Endodermal cell (in vitro differentiated cells): ENCODE data around the gene TMUB1. TPM values are rescaled to one million over a fixed set of nuclear protein-coding genes. Genes with fewer than 3 reads are reported as not detected.

Experiments used
- DNase-seq: peaks from one replicate; pipeline ENCODE4 v3.0.0-alpha.2; 2017
- H3K27ac ChIP-seq: 2 replicates; pipeline ENCODE4 v1.5.1; 2013; ENCODE audit warnings: mild to moderate bottlenecking, low read depth, low read length, moderate library complexity
- H3K27me3 ChIP-seq: 2 replicates; pipeline ENCODE4 v1.6.1; 2013; ENCODE audit warnings: mild to moderate bottlenecking, low read length, moderate library complexity; ENCODE audit not compliant: insufficient read depth, control insufficient read depth, poor library complexity, severe bottlenecking
- H3K36me3 ChIP-seq: 2 replicates; pipeline ENCODE4 v1.7.0; 2013; ENCODE audit warnings: mild to moderate bottlenecking, low read length, moderate library complexity; ENCODE audit not compliant: control insufficient read depth, insufficient read depth
- H3K4me1 ChIP-seq: one replicate; pipeline ENCODE4 v1.7.0; 2013; ENCODE audit warnings: low read length; ENCODE audit not compliant: control insufficient read depth, insufficient read depth
- H3K4me3 ChIP-seq: 2 replicates; pipeline ENCODE4 v1.5.1; 2013; ENCODE audit warnings: mild to moderate bottlenecking, low read length, moderate library complexity
- H3K9ac ChIP-seq: 2 replicates; pipeline ENCODE4 v1.6.1; 2013; ENCODE audit warnings: mild to moderate bottlenecking, low read length, moderate library complexity; ENCODE audit not compliant: poor library complexity, severe bottlenecking; ENCODE audit errors: extremely low read depth
- H3K9me3 ChIP-seq: 2 replicates; pipeline ENCODE4 v1.6.1; 2013; ENCODE audit warnings: mild to moderate bottlenecking, low read length, moderate library complexity; ENCODE audit not compliant: control insufficient read depth
- H3K27ac Mint-ChIP-seq: 2 replicates; pipeline ENCODE4 v1.8.0; 2020; ENCODE audit warnings: mixed read lengths
- H3K27me3 Mint-ChIP-seq: 2 replicates; pipeline ENCODE4 v1.8.0; 2021; ENCODE audit warnings: mild to moderate bottlenecking, mixed read lengths; ENCODE audit not compliant: insufficient read depth
- H3K36me3 Mint-ChIP-seq: 2 replicates; pipeline ENCODE4 v1.8.0; 2020; ENCODE audit warnings: low read depth, mixed read lengths
- H3K4me1 Mint-ChIP-seq: 2 replicates; pipeline ENCODE4 v1.8.0; 2020; ENCODE audit warnings: mixed read lengths
- H3K4me3 Mint-ChIP-seq: 2 replicates; pipeline ENCODE4 v1.8.0; 2020; ENCODE audit warnings: mild to moderate bottlenecking, moderate library complexity, mixed read lengths
- H3K9me3 Mint-ChIP-seq: 2 replicates; pipeline ENCODE4 v1.8.0; 2020; ENCODE audit warnings: mild to moderate bottlenecking, mixed read lengths
- WGBS, 2 experiments: methylation state at CpG; one replicate each; pipeline versions ENCODE4 v1.1.5 to v1.1.7; 2013; ENCODE audit warnings: missing lambda C conversion rate in 2 of 2, mixed read lengths in 1 of 2; ENCODE audit not compliant: insufficient coverage in 1 of 2, insufficient read length in 1 of 2; 5-methylcytosine and 5-hydroxymethylcytosine counted together
- total RNA-seq, 2 donors: library from RNA; stranded (reverse); fragmentation: NEBNext Ultra II Directional in 1 of 2; extraction: Animal tissue kit (Norgen Biotek cat#: 25700) in 1 of 2; gene quantifications; 2 replicates in 1 of 2; 3 replicates in 1 of 2; pipeline ENCODE4 v1.2.1, GENCODE V29; 2021
- TF ChIP-seq, protein P1 (sequence below): fragments of 200-600 bp; sonication (generic); conservative IDR thresholded peaks from 2 replicates; pipeline ENCODE4 v1.5.0; 2021; ENCODE audit warnings: antibody characterized with exemption, mild to moderate bottlenecking

The TMUB1 gene
- total RNA-seq, 2 donors from 2014 or later = 48.1 to 52.6 TPM

DNA sequence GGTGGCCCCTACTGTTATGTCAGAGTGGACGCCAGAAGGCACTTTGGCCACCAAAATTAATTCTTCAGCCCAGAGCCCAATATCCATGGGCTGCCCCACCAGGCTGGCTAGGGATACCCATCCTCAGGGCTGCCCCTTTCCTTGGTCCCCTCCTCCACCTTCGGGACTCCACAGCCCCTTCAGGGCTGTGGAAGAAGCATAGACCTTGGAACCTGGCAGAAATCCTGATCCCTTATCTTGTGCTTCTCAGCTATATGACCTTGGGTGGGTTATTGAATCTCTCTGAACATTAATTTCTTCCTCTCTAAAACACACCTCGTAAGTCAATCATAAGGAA is 499 bp upstream of the TMUB1 start:
- no peaks in the 10 kb centered on the region for H3K9me3 ChIP-seq
- H3K4me1 Mint-ChIP-seq = peaks cover 31% of the 10 kb centered on the region
- H3K27ac ChIP-seq = no peak overlapping the region
- peak overlapping the region; percentile 87 for H3K4me3 ChIP-seq
- H3K36me3 Mint-ChIP-seq = peaks cover 6% of the 10 kb centered on the region
- H3K9ac ChIP-seq = no peak overlapping the region
- no peaks in the 10 kb centered on the region for H3K9me3 Mint-ChIP-seq
- H3K27me3 Mint-ChIP-seq = peaks cover 1% of the 10 kb centered on the region
- no peak overlapping the region for H3K27ac Mint-ChIP-seq
- peak overlapping the region; percentile 76 for H3K4me3 Mint-ChIP-seq
- peaks cover 20% of the 10 kb centered on the region for H3K4me1 ChIP-seq
- H3K36me3 ChIP-seq = no peaks in the 10 kb centered on the region
- DNase-seq = no peak
- WGBS, 2 experiments = 0 to 11% methylated on average over 1 to 2 of the region's 3 CpGs
- TF ChIP-seq, protein P1, sequence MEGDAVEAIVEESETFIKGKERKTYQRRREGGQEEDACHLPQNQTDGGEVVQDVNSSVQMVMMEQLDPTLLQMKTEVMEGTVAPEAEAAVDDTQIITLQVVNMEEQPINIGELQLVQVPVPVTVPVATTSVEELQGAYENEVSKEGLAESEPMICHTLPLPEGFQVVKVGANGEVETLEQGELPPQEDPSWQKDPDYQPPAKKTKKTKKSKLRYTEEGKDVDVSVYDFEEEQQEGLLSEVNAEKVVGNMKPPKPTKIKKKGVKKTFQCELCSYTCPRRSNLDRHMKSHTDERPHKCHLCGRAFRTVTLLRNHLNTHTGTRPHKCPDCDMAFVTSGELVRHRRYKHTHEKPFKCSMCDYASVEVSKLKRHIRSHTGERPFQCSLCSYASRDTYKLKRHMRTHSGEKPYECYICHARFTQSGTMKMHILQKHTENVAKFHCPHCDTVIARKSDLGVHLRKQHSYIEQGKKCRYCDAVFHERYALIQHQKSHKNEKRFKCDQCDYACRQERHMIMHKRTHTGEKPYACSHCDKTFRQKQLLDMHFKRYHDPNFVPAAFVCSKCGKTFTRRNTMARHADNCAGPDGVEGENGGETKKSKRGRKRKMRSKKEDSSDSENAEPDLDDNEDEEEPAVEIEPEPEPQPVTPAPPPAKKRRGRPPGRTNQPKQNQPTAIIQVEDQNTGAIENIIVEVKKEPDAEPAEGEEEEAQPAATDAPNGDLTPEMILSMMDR = no peak
- H3K27me3 ChIP-seq = peaks cover 6% of the 10 kb centered on the region

DNA sequence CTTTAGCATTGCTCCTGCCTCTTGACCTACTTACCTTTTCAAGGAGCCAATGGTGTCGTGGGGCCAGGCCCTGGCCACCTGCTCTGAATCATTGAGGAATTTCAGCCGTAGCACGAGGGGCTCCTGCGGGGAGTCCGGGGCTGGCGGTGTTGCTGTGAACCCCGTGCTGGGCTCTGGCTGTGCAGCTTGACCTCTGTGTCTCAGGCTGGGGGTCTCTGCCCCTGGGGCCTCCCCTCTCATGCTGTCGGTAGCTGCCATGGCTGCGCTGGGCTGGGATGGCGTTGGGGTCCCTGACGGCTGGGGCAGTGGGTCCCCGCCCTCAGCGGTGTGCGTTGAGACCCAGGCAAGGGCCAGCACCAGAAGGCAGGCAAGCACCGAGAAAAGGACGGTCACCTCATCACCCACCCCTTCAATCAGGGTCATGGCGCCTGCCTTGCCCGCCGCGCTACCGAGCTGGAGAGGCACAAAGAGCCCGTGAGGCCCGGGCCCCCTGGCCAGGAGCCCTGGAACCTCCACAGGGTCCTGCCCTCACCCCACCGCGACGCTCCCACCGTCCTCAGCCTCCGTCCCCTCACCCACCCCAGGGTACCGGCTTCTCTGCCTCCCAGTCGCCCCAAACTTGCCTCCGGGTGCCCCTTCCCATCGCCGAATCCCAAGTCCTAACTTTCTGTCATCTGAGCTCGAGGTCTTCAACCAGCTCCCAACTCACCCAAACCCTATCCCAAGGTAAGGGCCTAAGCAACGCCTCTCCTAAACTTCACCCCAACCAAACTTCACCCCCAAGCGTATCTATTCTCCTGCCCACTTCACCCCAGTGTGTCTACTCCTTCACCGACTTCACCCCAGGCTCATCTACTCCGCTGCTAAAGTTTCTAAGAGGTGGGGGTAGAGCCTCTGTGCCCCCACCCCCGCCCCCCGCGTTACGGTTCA is 887 bp downstream of the TMUB1 start:
- peaks cover 20% of the 10 kb centered on the region for H3K4me1 ChIP-seq
- TF ChIP-seq, protein P1 = no peak
- no peaks in the 10 kb centered on the region for H3K9me3 ChIP-seq
- WGBS, 2 experiments = 71 to 80% methylated on average over 25 to 42 of the region's 42 CpGs
- Mint-ChIP-seq H3K36me3 (peaks cover 6% of the 10 kb centered on the region), H3K27ac (peak overlapping the region; percentile 64), H3K4me1 (peaks cover 31% of the 10 kb centered on the region), H3K9me3 (no peaks in the 10 kb centered on the region), H3K27me3 (peaks cover 1% of the 10 kb centered on the region), H3K4me3 (peak overlapping the region; percentile 76)
- no peak for DNase-seq
- H3K4me3 ChIP-seq = peak overlapping the region; percentile 93
- no peak overlapping the region for H3K27ac ChIP-seq
- H3K9ac ChIP-seq = peak overlapping the region; percentile 59
- H3K36me3 ChIP-seq = no peaks in the 10 kb centered on the region
- H3K27me3 ChIP-seq = peaks cover 6% of the 10 kb centered on the region

DNA sequence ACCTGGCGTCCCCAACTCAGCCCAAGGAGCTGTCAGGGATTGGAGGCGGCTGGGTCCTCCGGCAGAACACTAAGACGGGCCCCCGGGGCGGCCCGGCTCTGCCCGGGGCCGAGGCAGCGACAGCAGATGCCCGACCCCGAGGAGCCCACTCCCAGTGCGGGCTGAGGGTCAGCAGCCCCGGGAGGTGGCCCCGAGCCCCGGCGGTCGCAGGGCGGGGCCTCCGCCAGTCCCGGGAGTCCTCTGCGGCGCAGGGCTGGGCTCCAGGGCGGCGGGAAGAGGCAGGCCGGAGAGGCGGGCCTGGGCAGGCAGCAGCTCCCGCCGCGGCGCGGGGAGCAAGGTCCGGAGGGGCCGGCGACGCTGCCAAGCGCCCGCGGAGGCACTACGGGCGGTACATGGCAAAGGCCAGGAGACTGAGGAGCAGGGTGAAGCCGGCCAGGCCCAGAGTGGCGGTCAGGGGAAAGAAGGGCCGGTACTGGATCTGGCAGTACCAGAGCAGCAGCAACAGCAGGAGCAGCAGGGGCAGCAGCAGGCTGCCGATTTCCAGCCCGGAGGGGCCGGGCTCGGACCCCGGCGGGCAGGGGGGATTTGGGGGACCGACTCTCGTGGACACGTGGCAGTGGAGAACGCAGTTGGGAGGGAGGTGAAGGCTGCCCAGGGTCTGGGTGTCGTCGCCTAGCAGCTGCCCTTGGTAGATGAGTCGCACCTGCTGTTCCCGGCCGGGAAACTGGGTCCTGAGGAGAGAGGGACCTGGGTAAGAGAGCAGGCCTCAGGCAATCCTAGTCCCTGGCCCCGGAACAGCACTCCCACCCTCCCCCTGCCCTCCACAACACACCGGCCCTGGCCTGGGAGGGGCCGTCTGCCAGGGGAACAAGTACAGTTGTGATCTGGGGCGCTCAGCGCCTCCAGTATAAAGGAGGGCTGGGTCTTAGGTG is 1.9 kb downstream of the TMUB1 start:
- Mint-ChIP-seq H3K4me1 (peaks cover 31% of the 10 kb centered on the region), H3K27ac (peak overlapping the region; percentile 72), H3K4me3 (peak overlapping the region; percentile 76), H3K36me3 (peaks cover 7% of the 10 kb centered on the region), H3K27me3 (peaks cover 1% of the 10 kb centered on the region), H3K9me3 (no peaks in the 10 kb centered on the region)
- H3K4me1 ChIP-seq = peaks cover 20% of the 10 kb centered on the region
- DNase-seq = peak; percentile 61
- H3K36me3 ChIP-seq = peaks cover 4% of the 10 kb centered on the region
- peak overlapping the region; percentile 55 for H3K27ac ChIP-seq
- TF ChIP-seq, protein P1 = no peak
- H3K9ac ChIP-seq = peak overlapping the region; percentile 20
- peaks cover 6% of the 10 kb centered on the region for H3K27me3 ChIP-seq
- 36 to 45% methylated on average over 33 to 64 of the region's 64 CpGs for WGBS, 2 experiments
- peak overlapping the region; percentile 93 for H3K4me3 ChIP-seq
- no peaks in the 10 kb centered on the region for H3K9me3 ChIP-seq
